Prostate gland (tissue), 2 donors: ENCODE measurements around the gene DISP3.

ENCODE experiments used
- CTCF ChIP-seq, 4 experiments: fragments of 200-600 bp in 2 of 4; fragments of 450-650 bp in 2 of 4; sonication (generic) in 2 of 4; IDR thresholded peaks; 1 replicate in 3 of 4; 2 replicates in 1 of 4; pipeline ENCODE4 v1.5.1; 2016 to 2019; ENCODE audit warnings: antibody characterized with exemption in 4 of 4, mild to moderate bottlenecking in 2 of 4, moderate library complexity in 2 of 4
- POLR2A ChIP-seq: fragments of 450-650 bp; IDR thresholded peaks from one replicate; pipeline ENCODE4 v1.6.1; 2016; ENCODE audit warnings: antibody characterized with exemption, mild to moderate bottlenecking
- POLR2AphosphoS5 ChIP-seq: sonication (generic); formaldehyde crosslinking; IDR thresholded peaks from one replicate; pipeline ENCODE4 v1.6.1; 2017; ENCODE audit warnings: antibody characterized with exemption

- TF ChIP-seq CTCF (IDR thresholded peaks at IDR 0.05) (no peak), POLR2A (no peak), POLR2AphosphoS5 (no peak)
Observed at GRCh38 chr1:11520531-11521233, 41.7 kb downstream of the DISP3 start.
